Measurements from ENCODE around the gene GDI2.
A peak's percentile ranks its signal among the peaks of the same experiment; 100 is the strongest.

Gene GDI2

GRCh38 chr10:5813341-5814109 is at the start of gene GDI2:
TSS of gene GDI2 (minus strand) at chr10:5813434. CDS start at chr10:5813258, 176 bp downstream.
- CTCF ChIA-PET = interaction anchor here (0.9 kb wide), 1 partner anchor 77 kb away, joined by 4 read pairs; the partner anchor contains the start of genes ANKRD16 and FBH1
- POLR2A ChIA-PET = interaction anchor here (0.6 to 2.8 kb wide), 29 partner anchors 9 to 965 kb away, joined by 3 to 19 read pairs (median 3); partner anchors contain the start of genes ANKRD16 and FBH1
- TF ChIP-seq FOXK2 (IDR thresholded peaks at IDR 0.05) (no peak), FOXA1 (IDR thresholded peaks at IDR 0.05) (no peak), SUZ12 (IDR thresholded peaks at IDR 0.05) (no peak), TARDBP (IDR thresholded peaks at IDR 0.05) (no peak), ELF4 (IDR thresholded peaks at IDR 0.05) (peak; percentile 69), ARNT (IDR thresholded peaks at IDR 0.05) (no peak), PKNOX1 (IDR thresholded peaks at IDR 0.05) (peak; percentile 99), ZNF384 (IDR thresholded peaks at IDR 0.05) (peak; percentile 92), HDGF (IDR thresholded peaks at IDR 0.05; ENCODE audit: borderline replicate concordance) (no peak), SP1 (IDR thresholded peaks at IDR 0.05) (no peak), BHLHE40 (IDR thresholded peaks at IDR 0.05; ENCODE audit: borderline replicate concordance) (no peak), LEF1 (IDR thresholded peaks at IDR 0.05; ENCODE audit: borderline replicate concordance) (no peak), NFRKB (IDR thresholded peaks at IDR 0.05) (peak; percentile 71; the same call in 1 of the 2 replicates), L3MBTL2 (conservative IDR thresholded peaks at IDR 0.05) (peak; percentile 96), CTBP1 (IDR thresholded peaks at IDR 0.05; ENCODE audit: borderline replicate concordance) (no peak)
- DNase-seq (ENCODE audit: extremely low spot score) = peak; percentile 98

GRCh38 chr10:5862360-5862961 is 49.2 kb upstream of the GDI2 start:
- ChIA-PET CTCF (no interaction called here), POLR2A (interaction anchor here (1.0 kb wide), 1 partner anchor 14 kb away, joined by 3 read pairs; no protein-coding TSS in a partner anchor)
- DNase-seq (ENCODE audit: extremely low spot score) = no peak

GRCh38 chr10:5860066-5860465 is 46.8 kb upstream of the GDI2 start:
- POLR2A ChIA-PET = interaction anchor here (1.5 kb wide), 2 partner anchors 11 to 30 kb away, joined by 3 to 5 read pairs; partner anchors contain the start of genes ANKRD16 and FBH1
- DNase-seq (ENCODE audit: extremely low spot score) = no peak
- CTCF ChIA-PET = interaction anchor here (0.5 kb wide), 1 partner anchor 34 kb away, joined by 3 read pairs; no protein-coding TSS in a partner anchor
- TF ChIP-seq ARNT (IDR thresholded peaks at IDR 0.05) (no peak), SUZ12 (IDR thresholded peaks at IDR 0.05) (no peak), PKNOX1 (IDR thresholded peaks at IDR 0.05) (no peak), FOXK2 (IDR thresholded peaks at IDR 0.05) (no peak), CTBP1 (IDR thresholded peaks at IDR 0.05; ENCODE audit: borderline replicate concordance) (no peak), BHLHE40 (IDR thresholded peaks at IDR 0.05; ENCODE audit: borderline replicate concordance) (no peak), ELF4 (IDR thresholded peaks at IDR 0.05) (no peak), NFRKB (IDR thresholded peaks at IDR 0.05) (no peak), HDGF (IDR thresholded peaks at IDR 0.05; ENCODE audit: borderline replicate concordance) (no peak), FOXM1 (IDR thresholded peaks at IDR 0.05; ENCODE audit: borderline replicate concordance) (no peak), L3MBTL2 (conservative IDR thresholded peaks at IDR 0.05) (no peak), LEF1 (IDR thresholded peaks at IDR 0.05; ENCODE audit: borderline replicate concordance) (no peak), FOXA1 (IDR thresholded peaks at IDR 0.05) (no peak), SP1 (IDR thresholded peaks at IDR 0.05) (no peak), TARDBP (IDR thresholded peaks at IDR 0.05) (no peak), ZNF384 (IDR thresholded peaks at IDR 0.05) (no peak)

More at GRCh38 chr10:5862360-5862961, 49.2 kb upstream of the GDI2 start:
- TF ChIP-seq SUZ12 (IDR thresholded peaks at IDR 0.05) (no peak), FOXK2 (IDR thresholded peaks at IDR 0.05) (no peak), FOXA1 (IDR thresholded peaks at IDR 0.05) (no peak), ELF4 (IDR thresholded peaks at IDR 0.05) (no peak), LEF1 (IDR thresholded peaks at IDR 0.05; ENCODE audit: borderline replicate concordance) (no peak), TARDBP (IDR thresholded peaks at IDR 0.05) (no peak), ZNF384 (IDR thresholded peaks at IDR 0.05) (no peak), CTBP1 (IDR thresholded peaks at IDR 0.05; ENCODE audit: borderline replicate concordance) (no peak), ARNT (IDR thresholded peaks at IDR 0.05) (no peak), BHLHE40 (IDR thresholded peaks at IDR 0.05; ENCODE audit: borderline replicate concordance) (no peak), HDGF (IDR thresholded peaks at IDR 0.05; ENCODE audit: borderline replicate concordance) (no peak), FOXM1 (IDR thresholded peaks at IDR 0.05; ENCODE audit: borderline replicate concordance) (no peak), L3MBTL2 (conservative IDR thresholded peaks at IDR 0.05) (no peak), PKNOX1 (IDR thresholded peaks at IDR 0.05) (no peak), SP1 (IDR thresholded peaks at IDR 0.05) (no peak), NFRKB (IDR thresholded peaks at IDR 0.05) (no peak)

- no peak for TF ChIP-seq FOXM1 (IDR thresholded peaks at IDR 0.05; ENCODE audit: borderline replicate concordance)
- no peak for TF ChIP-seq ZNF384 (IDR thresholded peaks at IDR 0.05)
- TF ChIP-seq HDGF (IDR thresholded peaks at IDR 0.05; ENCODE audit: borderline replicate concordance) = no peak
- no peak for TF ChIP-seq TARDBP (IDR thresholded peaks at IDR 0.05)
- TF ChIP-seq CTBP1 (IDR thresholded peaks at IDR 0.05; ENCODE audit: borderline replicate concordance) = no peak
- no peak for TF ChIP-seq BHLHE40 (IDR thresholded peaks at IDR 0.05; ENCODE audit: borderline replicate concordance)
- TF ChIP-seq PKNOX1 (IDR thresholded peaks at IDR 0.05) = no peak
- TF ChIP-seq FOXK2 (IDR thresholded peaks at IDR 0.05) = no peak
- TF ChIP-seq ELF4 (IDR thresholded peaks at IDR 0.05) = no peak
- TF ChIP-seq NFRKB (IDR thresholded peaks at IDR 0.05) = no peak
- TF ChIP-seq SUZ12 (IDR thresholded peaks at IDR 0.05) = no peak
- no peak for TF ChIP-seq FOXA1 (IDR thresholded peaks at IDR 0.05)
- TF ChIP-seq LEF1 (IDR thresholded peaks at IDR 0.05; ENCODE audit: borderline replicate concordance) = no peak
- TF ChIP-seq L3MBTL2 (conservative IDR thresholded peaks at IDR 0.05) = no peak
- TF ChIP-seq ARNT (IDR thresholded peaks at IDR 0.05) = no peak
- no peak for TF ChIP-seq SP1 (IDR thresholded peaks at IDR 0.05)
- DNase-seq (ENCODE audit: extremely low spot score) = no peak
- ChIA-PET POLR2A (interaction anchor here (1.5 kb wide), 2 partner anchors 10 to 45 kb away, joined by 3 to 6 read pairs; partner anchors contain the start of gene GDI2), CTCF (interaction anchor here (1.1 kb wide), 1 partner anchor 71 kb away, joined by 3 read pairs; no protein-coding TSS in a partner anchor)
Measured at GRCh38 chr10:5858811-5859210, 45.6 kb upstream of the GDI2 start.

Data from HEK293T (cell line).